Cardiac muscle cell (in vitro differentiated cells and primary cell): ENCODE results near the gene S100A8. TPM values are rescaled to one million over a fixed set of nuclear protein-coding genes. Genes with fewer than 3 reads are reported as not detected.

Experiments used
- DNase-seq, 2 donors: peaks; one replicate each; pipeline versions ENCODE4 v3.0.0 to v3.0.0-alpha.2; 2010 to 2017; ENCODE audit warnings: low read depth in 1 of 2, low spot score in 1 of 2
- H3K27ac ChIP-seq: fragments of 200-600 bp; sonication (generic); 2 replicates; pipeline ENCODE4 v1.5.1; 2016
- H3K27me3 ChIP-seq: fragments of 200-600 bp; sonication (generic); 2 replicates; pipeline ENCODE4 v1.6.0; 2016; ENCODE audit warnings: control low read depth
- H3K36me3 ChIP-seq: fragments of 200-600 bp; sonication (generic); 2 replicates; pipeline ENCODE4 v1.5.1; 2016; ENCODE audit warnings: control low read depth
- H3K4me1 ChIP-seq: fragments of 200-600 bp; sonication (generic); 2 replicates; pipeline ENCODE4 v1.8.1; 2017; ENCODE audit warnings: low read depth, mild to moderate bottlenecking, mixed run types
- H3K4me3 ChIP-seq: fragments of 200-600 bp; sonication (generic); 2 replicates; pipeline ENCODE4 v1.5.1; 2016; ENCODE audit warnings: mild to moderate bottlenecking
- H3K9me3 ChIP-seq: fragments of 200-600 bp; sonication (generic); 2 replicates; pipeline ENCODE4 v1.5.1; 2017; ENCODE audit warnings: low read depth, mild to moderate bottlenecking, control low read depth
- polyA plus RNA-seq: library from polyadenylated mRNA; unstranded; fragments of >200 nt; fragmentation: Nextera tagmentation; extraction: Ambion mirVana; gene quantifications from 2 replicates; pipeline ENCODE4 v1.2.1, GENCODE V29; 2016
- total RNA-seq: library from RNA; depleted of rRNA; stranded (reverse); fragments of >200 nt; gene quantifications from 2 replicates; pipeline ENCODE4 v1.2.3, GENCODE V29; 2016
- TF ChIP-seq, protein P1 (sequence below): IDR thresholded peaks from 2 replicates; pipeline ENCODE4 v1.5.1; 2012; ENCODE audit warnings: low read depth, mild to moderate bottlenecking, low read length

Gene S100A8
- total and polyA plus RNA-seq, 2 experiments from 2014 or later = 4.4 TPM; not detected in 1

DNA sequence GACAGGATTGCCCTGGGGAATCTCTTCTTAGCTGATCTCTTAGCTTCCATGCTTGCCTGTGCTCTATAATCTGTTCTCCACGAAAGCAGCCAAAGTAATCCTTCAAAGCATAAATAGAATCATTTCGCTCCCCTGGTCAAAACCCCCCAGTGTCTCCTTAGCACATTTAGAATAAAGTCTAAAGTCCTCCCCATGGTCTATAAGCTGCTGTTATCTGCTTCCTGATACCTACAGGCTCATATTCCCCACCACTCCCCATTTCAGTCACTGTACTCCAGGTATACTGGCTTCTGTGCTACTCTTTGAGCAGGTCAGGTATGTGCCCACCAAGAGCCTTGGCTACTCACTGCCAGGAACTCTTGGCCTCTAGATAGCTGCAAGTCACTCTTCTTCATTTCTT is 18.3 kb downstream of the S100A8 start:
- Histone ChIP-seq H3K4me1 (peaks cover 6% of the 10 kb centered on the region), H3K36me3 (no peaks in the 10 kb centered on the region), H3K9me3 (no peaks in the 10 kb centered on the region), H3K27me3 (peaks cover 2% of the 10 kb centered on the region), H3K27ac (no peak overlapping the region), H3K4me3 (no peak overlapping the region)
- TF ChIP-seq, protein P1, sequence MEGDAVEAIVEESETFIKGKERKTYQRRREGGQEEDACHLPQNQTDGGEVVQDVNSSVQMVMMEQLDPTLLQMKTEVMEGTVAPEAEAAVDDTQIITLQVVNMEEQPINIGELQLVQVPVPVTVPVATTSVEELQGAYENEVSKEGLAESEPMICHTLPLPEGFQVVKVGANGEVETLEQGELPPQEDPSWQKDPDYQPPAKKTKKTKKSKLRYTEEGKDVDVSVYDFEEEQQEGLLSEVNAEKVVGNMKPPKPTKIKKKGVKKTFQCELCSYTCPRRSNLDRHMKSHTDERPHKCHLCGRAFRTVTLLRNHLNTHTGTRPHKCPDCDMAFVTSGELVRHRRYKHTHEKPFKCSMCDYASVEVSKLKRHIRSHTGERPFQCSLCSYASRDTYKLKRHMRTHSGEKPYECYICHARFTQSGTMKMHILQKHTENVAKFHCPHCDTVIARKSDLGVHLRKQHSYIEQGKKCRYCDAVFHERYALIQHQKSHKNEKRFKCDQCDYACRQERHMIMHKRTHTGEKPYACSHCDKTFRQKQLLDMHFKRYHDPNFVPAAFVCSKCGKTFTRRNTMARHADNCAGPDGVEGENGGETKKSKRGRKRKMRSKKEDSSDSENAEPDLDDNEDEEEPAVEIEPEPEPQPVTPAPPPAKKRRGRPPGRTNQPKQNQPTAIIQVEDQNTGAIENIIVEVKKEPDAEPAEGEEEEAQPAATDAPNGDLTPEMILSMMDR = no peak
- no peak for DNase-seq

DNA sequence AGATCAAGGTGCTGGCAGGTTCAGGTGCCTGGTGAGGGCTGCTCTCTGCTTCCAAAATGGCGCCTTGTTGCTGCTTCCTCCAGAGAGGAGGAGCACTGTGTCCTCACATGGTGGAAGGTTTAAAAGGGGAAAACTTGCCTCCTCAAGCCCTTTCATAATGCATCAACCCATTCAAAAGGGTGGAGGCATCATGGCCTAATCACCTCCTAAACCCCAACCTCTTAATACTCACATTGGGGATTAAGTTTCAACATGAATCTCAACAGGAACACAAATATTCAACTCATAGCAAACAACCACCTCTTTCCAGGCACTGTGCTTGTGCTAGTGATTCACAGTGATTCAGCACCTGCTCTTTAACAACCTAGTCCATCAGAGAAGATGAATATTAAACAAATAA is 19.6 kb downstream of the S100A8 start:
- H3K4me3 ChIP-seq = no peak overlapping the region
- no peaks in the 10 kb centered on the region for H3K9me3 ChIP-seq

DNA sequence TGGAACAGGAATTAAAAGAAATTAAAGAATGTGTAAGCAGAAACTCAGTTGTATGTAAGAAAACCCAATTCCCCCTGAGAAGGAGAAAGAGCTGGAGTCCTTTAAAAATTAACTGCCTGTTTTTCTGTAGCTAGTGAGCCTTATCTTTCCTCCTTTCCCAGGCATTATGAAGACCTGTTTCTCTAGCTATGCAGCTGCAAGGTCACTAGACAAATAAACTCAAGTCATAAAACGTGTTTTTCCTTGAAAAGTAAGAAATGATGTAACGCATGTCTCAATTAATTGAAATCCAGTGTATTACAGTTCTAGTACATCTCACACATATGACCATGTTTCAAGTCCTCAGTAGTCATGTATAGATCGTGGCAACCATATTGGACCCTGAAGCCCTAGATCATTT is 20.7 kb downstream of the S100A8 start:
- TF ChIP-seq, protein P1 = no peak
- no peaks in the 10 kb centered on the region for H3K9me3 ChIP-seq

More for the DNA sequence above, 19.6 kb downstream of the S100A8 start:
- TF ChIP-seq, protein P1 = no peak
- Histone ChIP-seq H3K27me3 (peaks cover 2% of the 10 kb centered on the region), H3K4me1 (peaks cover 6% of the 10 kb centered on the region), H3K27ac (no peak overlapping the region), H3K36me3 (no peaks in the 10 kb centered on the region)
- no peak for DNase-seq

DNA sequence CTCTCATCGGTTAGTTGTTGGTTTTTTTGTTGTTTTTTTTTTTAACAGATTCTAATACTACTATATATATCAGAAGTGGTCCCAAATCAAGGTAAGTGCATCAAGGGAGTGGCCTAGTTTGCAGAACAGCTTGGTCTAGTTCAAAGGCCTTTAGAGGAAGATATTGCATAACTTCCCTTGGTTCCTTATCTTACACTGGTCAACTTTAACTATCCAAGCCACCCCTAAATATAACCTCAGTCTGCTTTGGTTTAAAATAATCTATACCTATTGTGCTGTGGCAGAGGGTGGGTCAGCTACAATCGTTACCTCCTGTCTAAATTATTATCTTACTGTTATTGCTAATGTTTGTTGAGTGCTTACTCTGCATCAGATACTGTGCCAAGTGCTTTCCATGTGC is 22.4 kb downstream of the S100A8 start:
- H3K4me3 ChIP-seq = no peak overlapping the region
- TF ChIP-seq, protein P1 = no peak
- no peak overlapping the region for H3K27ac ChIP-seq
- no peak for DNase-seq
- no peaks in the 10 kb centered on the region for H3K9me3 ChIP-seq
- no peaks in the 10 kb centered on the region for H3K27me3 ChIP-seq
- H3K36me3 ChIP-seq = no peaks in the 10 kb centered on the region
- peaks cover 14% of the 10 kb centered on the region for H3K4me1 ChIP-seq

More for the DNA sequence above, 20.7 kb downstream of the S100A8 start:
- no peak overlapping the region for H3K4me3 ChIP-seq
- no peaks in the 10 kb centered on the region for H3K36me3 ChIP-seq
- no peak overlapping the region for H3K27ac ChIP-seq
- peaks cover 12% of the 10 kb centered on the region for H3K4me1 ChIP-seq
- no peak for DNase-seq
- no peaks in the 10 kb centered on the region for H3K27me3 ChIP-seq

DNA sequence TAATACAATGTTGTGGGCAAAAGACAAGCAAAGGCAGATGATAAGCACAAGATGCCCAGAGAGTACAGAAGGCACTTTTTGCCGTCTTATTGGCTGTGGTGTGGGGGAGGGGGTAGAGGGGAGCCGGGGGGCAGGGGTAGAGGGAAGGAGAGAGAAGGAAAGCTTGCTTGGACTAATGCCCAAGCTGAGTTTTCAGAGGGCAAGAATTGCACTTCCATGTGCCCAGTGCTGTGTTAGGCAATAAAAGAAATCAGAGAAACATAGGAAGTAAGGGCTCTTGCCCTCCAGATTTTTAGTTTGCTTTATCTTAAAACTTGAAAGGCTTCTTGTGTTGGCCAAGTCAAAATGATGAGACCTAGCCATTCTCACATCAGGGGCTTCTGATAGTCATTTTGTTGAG is 23.8 kb downstream of the S100A8 start:
- no peak for DNase-seq

More for the DNA sequence above, 23.8 kb downstream of the S100A8 start:
- Histone ChIP-seq H3K27ac (no peak overlapping the region), H3K9me3 (no peaks in the 10 kb centered on the region), H3K27me3 (no peaks in the 10 kb centered on the region), H3K36me3 (no peaks in the 10 kb centered on the region), H3K4me3 (no peak overlapping the region), H3K4me1 (peaks cover 23% of the 10 kb centered on the region)
- TF ChIP-seq, protein P1 = no peak
